NCI-H2081 treated with DMSO at 0.1 percent for 48 hours (cell line): ENCODE measurements around the gene PWWP2B.

Experiments
- DNase-seq: peaks from one replicate; lab custom pipeline; 2025; lab: John Stamatoyannopoulos, UW

The PWWP2B gene

GRCh38 chr10:132459301-132460003 is 62.5 kb downstream of the PWWP2B start:
- no peak for DNase-seq

GRCh38 chr10:132460071-132460470 is 63.1 kb downstream of the PWWP2B start:
- no peak for DNase-seq

GRCh38 chr10:132460691-132461090 is 63.7 kb downstream of the PWWP2B start:
- DNase-seq, result no peak

GRCh38 chr10:132461103-132461682 is 64.2 kb downstream of the PWWP2B start:
- DNase-seq, result no peak

- DNase-seq, result no peak
These were observed 64.8 kb downstream of the PWWP2B start for GRCh38 chr10:132461683-132462231.

GRCh38 chr10:132462463-132463332 is 65.7 kb downstream of the PWWP2B start:
- no peak for DNase-seq

- no peak for DNase-seq
These were observed 66.6 kb downstream of the PWWP2B start for GRCh38 chr10:132463333-132464255.

- DNase-seq, result no peak
These were observed 67.5 kb downstream of the PWWP2B start for GRCh38 chr10:132464256-132465192.

- DNase-seq, result no peak
These were observed 68.3 kb downstream of the PWWP2B start for GRCh38 chr10:132465193-132465888.

GRCh38 chr10:132465889-132466519 is 69.0 kb downstream of the PWWP2B start:
- DNase-seq, result no peak

- no peak for DNase-seq
These were observed 69.8 kb downstream of the PWWP2B start for GRCh38 chr10:132466520-132467463.
